HepG2 (cell line): Measurements from ENCODE around the gene SLC22A23. TPM values are rescaled to one million over a fixed set of nuclear protein-coding genes. Genes with fewer than 3 reads are reported as not detected.

Experiments
- ATAC-seq: fragments of 200-7000 bp; cut with Tn5 transposase; 3 replicates; pipeline ENCODE4 v1.9.1; 2020; ENCODE audit warnings: mild to moderate bottlenecking, moderate library complexity
- BruUV-seq: library from RNA; stranded (reverse); fragments of 400-500 nt; replicated peaks from 2 replicates; lab custom pipeline; 2021; lab: Mats Ljungman, UMichigan
- CTCF ChIA-PET: fragments of 300-600 bp; formaldehyde crosslinking; extraction: SDS; loops from one replicate; lab custom pipeline; 2021; ENCODE audit warnings: low total read pairs, inconsistent platforms, low intra/inter-chr PET ratio; lab: Yijun Ruan, JAX
- POLR2A ChIA-PET: fragments of 350-600 bp; sonication (Branson Sonifier 250); formaldehyde crosslinking; loops from one replicate; lab custom pipeline; 2020; ENCODE audit warnings: antibody characterized with exemption, inconsistent platforms; lab: Yijun Ruan, JAX
- DNase-seq: peaks from one replicate; pipeline ENCODE4 v3.0.0-alpha.2; 2015; ENCODE audit warnings: low spot score
- FAIRE-seq: peaks from 3 replicates; lab custom pipeline; 2011; peaks lifted over from hg19 to GRCh38; lab: Jason Lieb, UNC
- H2AFZ ChIP-seq: one replicate; pipeline ENCODE4 v1.6.1; 2011; ENCODE audit warnings: low read length, inconsistent platforms
- H3K27ac ChIP-seq: fragments of 300-600 bp; 3 replicates; pipeline ENCODE4 v1.8.0; 2011; ENCODE audit warnings: mixed run types, mild to moderate bottlenecking, mixed read lengths, low read length, inconsistent platforms; ENCODE audit not compliant: insufficient read depth; ENCODE audit errors: extremely low read length
- H3K27me3 ChIP-seq, 2 experiments: fragments of 200-600 bp in 1 of 2; 2 replicates in 1 of 2; 3 replicates in 1 of 2; pipeline versions ENCODE4 v1.6.0 to v1.8.0; 2011; ENCODE audit warnings: low read length in 2 of 2, mild to moderate bottlenecking in 2 of 2, moderate library complexity in 2 of 2, inconsistent platforms in 1 of 2; ENCODE audit not compliant: insufficient read depth in 2 of 2, control insufficient read depth in 1 of 2
- H3K36me3 ChIP-seq, 2 experiments: fragments of 200-600 bp in 1 of 2; replicated peaks in 1 of 2; 2 replicates in 1 of 2; 3 replicates in 1 of 2; pipeline versions ENCODE4 v1.5.1 to v1.8.0; 2011; ENCODE audit warnings: low read length in 2 of 2, inconsistent platforms in 1 of 2; ENCODE audit not compliant: insufficient read depth in 2 of 2, control insufficient read depth in 1 of 2
- H3K4me1 ChIP-seq: 2 replicates; pipeline ENCODE4 v1.5.1; 2012; ENCODE audit warnings: low read length, inconsistent platforms; ENCODE audit not compliant: insufficient read depth
- H3K4me2 ChIP-seq: 2 replicates; pipeline ENCODE4 v1.6.0; 2011; ENCODE audit warnings: low read depth, low read length, inconsistent platforms
- H3K4me3 ChIP-seq, 3 experiments: fragments of 200-600 bp in 1 of 3; sonication (generic), shearing (Covaris generic) in 1 of 3; replicated peaks in 1 of 3; 2 replicates each; pipeline ENCODE4 v1.5.1; 2011 to 2016; ENCODE audit warnings: low read length in 3 of 3, inconsistent platforms in 2 of 3, low read depth in 2 of 3, mild to moderate bottlenecking in 2 of 3, control low read depth in 1 of 3, mixed read lengths in 1 of 3; ENCODE audit not compliant: insufficient read depth in 1 of 3
- H3K79me2 ChIP-seq: one replicate; pipeline ENCODE4 v1.6.1; 2011; ENCODE audit warnings: low read length, inconsistent platforms; ENCODE audit not compliant: insufficient read depth
- H3K9ac ChIP-seq: 2 replicates; pipeline ENCODE4 v1.6.0; 2011; ENCODE audit warnings: mild to moderate bottlenecking, low read depth, low read length, inconsistent platforms; ENCODE audit not compliant: insufficient read depth
- H3K9me3 ChIP-seq: 2 replicates; pipeline ENCODE4 v1.5.1; 2012; ENCODE audit warnings: mild to moderate bottlenecking, low read length
- H4K20me1 ChIP-seq: 2 replicates; pipeline ENCODE4 v1.6.0; 2011; ENCODE audit warnings: inconsistent platforms, mild to moderate bottlenecking, low read length, moderate library complexity; ENCODE audit not compliant: insufficient read depth
- BORCS8-MEF2B ChIP-seq: sonication (generic); formaldehyde crosslinking; IDR thresholded peaks from 2 replicates; pipeline ENCODE4 v1.8.0; 2022; ENCODE audit warnings: mild to moderate bottlenecking, missing genetic modification reagents
- GATAD2A ChIP-seq: IDR thresholded peaks from 2 replicates; pipeline ENCODE4 v1.6.1; 2016
- NFRKB ChIP-seq: fragments of 450-650 bp; IDR thresholded peaks from 2 replicates; pipeline ENCODE4 v1.6.1; 2017
- SNAPC2 ChIP-seq: sonication (generic); formaldehyde crosslinking; IDR thresholded peaks from 2 replicates; pipeline ENCODE4 v1.8.1; 2022; ENCODE audit warnings: mild to moderate bottlenecking, missing genetic modification reagents
- TARDBP ChIP-seq: sonication (generic); formaldehyde crosslinking; IDR thresholded peaks from 2 replicates; pipeline ENCODE4 v1.8.0; 2022; ENCODE audit warnings: mild to moderate bottlenecking, missing genetic modification reagents
- YEATS2 ChIP-seq: sonication (generic); formaldehyde crosslinking; IDR thresholded peaks from 2 replicates; pipeline ENCODE4 v1.4.0; 2020; ENCODE audit warnings: missing genetic modification reagents, borderline replicate concordance
- ZBTB2 ChIP-seq: sonication (generic); formaldehyde crosslinking; IDR thresholded peaks from 2 replicates; pipeline ENCODE4 v1.8.0; 2022; ENCODE audit warnings: low read depth, missing genetic modification reagents
- ZBTB25 ChIP-seq: IDR thresholded peaks from 2 replicates; pipeline ENCODE4 v1.6.1; 2018; ENCODE audit warnings: missing genetic modification reagents
- ZBTB33 ChIP-seq: sonication (generic); formaldehyde crosslinking; IDR thresholded peaks from 2 replicates; pipeline ENCODE4 v1.4.0; 2020; ENCODE audit warnings: missing genetic modification reagents
- ZNF484 ChIP-seq: sonication (generic); formaldehyde crosslinking; IDR thresholded peaks from 2 replicates; pipeline ENCODE4 v1.5.1; 2020; ENCODE audit warnings: mild to moderate bottlenecking, low read depth, missing genetic modification reagents, borderline replicate concordance
- ZNF672 ChIP-seq: sonication (generic); formaldehyde crosslinking; IDR thresholded peaks from 2 replicates; pipeline ENCODE4 v1.8.1; 2022; ENCODE audit warnings: missing genetic modification reagents
- WGBS: methylation state at CpG from one replicate; pipeline ENCODE4 v1.1.6; 2017; ENCODE audit warnings: low lambda C conversion rate; 5-methylcytosine and 5-hydroxymethylcytosine counted together
- in situ Hi-C: cut with HindIII; loops from 2 replicates; pipeline ENCODE4 v1.10.0; 2017; ENCODE audit warnings: low pct_unique_long_range_greater_than_20kb; ENCODE audit not compliant: extremely low pct_ligation_motif_present
- intact Hi-C: fragments of 100-400 bp; cut with micrococcal nuclease; formaldehyde crosslinking; loops from one replicate; pipeline ENCODE4 v1.10.0; 2022; ENCODE audit not compliant: unreplicated experiment
- polyA plus RNA-seq, 8 experiments: library from polyadenylated mRNA; depleted of rRNA in 3 of 8; stranded (reverse) in 7 of 8; unstranded in 1 of 8; fragments of >200 nt; fragmentation: Illumina TruSeq in 4 of 8; extraction: Trizol in 4 of 8; gene quantifications; 2 replicates each; pipeline versions ENCODE4 v1.2.1 to v1.2.3, GENCODE V29; 2011 to 2016; ENCODE audit warnings: low read depth in 4 of 8, missing spikeins in 1 of 8, mixed read lengths in 1 of 8; ENCODE audit not compliant: insufficient read depth in 1 of 8
- total RNA-seq, 5 experiments: library from RNA; depleted of rRNA; stranded (reverse); fragments of >200 nt; fragmentation: Illumina TruSeq; extraction: Trizol; gene quantifications; 2 replicates each; pipeline ENCODE4 v1.2.3, GENCODE V29; 2016; ENCODE audit warnings: low read depth in 1 of 5

The SLC22A23 gene
- total and polyA plus RNA-seq, 2 of the 13 experiments (the other 11 are each of a cell fraction or from before 2014, with no cell fraction given): 11.8 to 17.5 TPM

GRCh38 chr6:3384241-3385143 is 72.4 kb downstream of the SLC22A23 start:
- Histone ChIP-seq H3K9me3 (no peaks in the 10 kb centered on the region), H3K4me3 (no peak overlapping the region), H2AFZ (no peak overlapping the region), H3K4me2 (no peak overlapping the region), H3K79me2 (peaks cover 70% of the 10 kb centered on the region), H3K27ac (peak overlapping the region; percentile 95), H3K27me3 (no peaks in the 10 kb centered on the region), H3K9ac (no peak overlapping the region), H3K4me1 (peaks cover 70% of the 10 kb centered on the region), H4K20me1 (no peaks in the 10 kb centered on the region), H3K36me3 (peaks cover 14 to 33% of the 10 kb centered on the region in 2 experiments)
- 87% methylated on average over 9 of the region's 9 CpGs for WGBS
- POLR2A ChIA-PET: interaction anchor here (3.1 to 9.2 kb wide), 2 partner anchors 18 to 23 kb away, joined by 19 to 271 read pairs; no protein-coding TSS in a partner anchor
- CTCF ChIA-PET: no interaction called here
- ATAC-seq (no peak), FAIRE-seq (no peak), DNase-seq (no peak)
- BruUV-seq: no TSS peak
- intact Hi-C loops: no loop called here
- in situ Hi-C loops: no loop called here
- TF ChIP-seq ZNF484 (no peak), ZBTB25 (0 out of 2 replicates have a peak, but pooled peaks have one; percentile 3)

GRCh38 chr6:3383525-3383924 is 73.3 kb downstream of the SLC22A23 start:
- Histone ChIP-seq H3K9me3 (no peaks in the 10 kb centered on the region), H3K79me2 (peaks cover 77% of the 10 kb centered on the region), H3K36me3 (peaks cover 12 to 29% of the 10 kb centered on the region in 2 experiments), H3K4me1 (peaks cover 80% of the 10 kb centered on the region), H3K27me3 (no peaks in the 10 kb centered on the region), H3K9ac (peak overlapping the region; percentile 40; the same call in 1 of the 2 replicates), H4K20me1 (no peaks in the 10 kb centered on the region), H3K4me3 (no peak overlapping the region), H2AFZ (no peak overlapping the region), H3K27ac (peak overlapping the region; percentile 95), H3K4me2 (peak overlapping the region; percentile 10; the same call in 1 of the 2 replicates)
- CTCF ChIA-PET: no interaction called here
- DNase-seq: peak; percentile 88
- in situ Hi-C loops: no loop called here
- intact Hi-C loops: no loop called here
- FAIRE-seq: peak; percentile 68
- 50% methylated on average over 8 of the region's 8 CpGs for WGBS
- POLR2A ChIA-PET: interaction anchor here (1.4 to 9.2 kb wide), 4 partner anchors 12 to 24 kb away, joined by 5 to 271 read pairs (median 52); no protein-coding TSS in a partner anchor
- no peak for ATAC-seq
- BruUV-seq: no TSS peak
- TF ChIP-seq BORCS8-MEF2B (CRISPR knock-in tag) (no peak), GATAD2A (CRISPR knock-in tag) (peak; percentile 57; the same call in 1 of the 2 replicates), YEATS2 (CRISPR knock-in tag) (no peak), SNAPC2 (CRISPR knock-in tag) (no peak), ZBTB33 (CRISPR knock-in tag) (peak; percentile 67), ZNF672 (CRISPR knock-in tag) (no peak), NFRKB (no peak), TARDBP (no peak), ZBTB2 (0 out of 2 replicates have a peak, but pooled peaks have one; percentile 26)
